Ectodermal cell (in vitro differentiated cells): ENCODE results near the gene ZNF235.
A peak's percentile ranks its signal among the peaks of the same experiment; 100 is the strongest.

Source experiments
- H3K27ac ChIP-seq: 2 replicates; pipeline ENCODE4 v1.7.0; 2013; ENCODE audit warnings: mild to moderate bottlenecking, low read depth, low read length; ENCODE audit not compliant: insufficient read depth, poor library complexity, severe bottlenecking
- H3K27me3 ChIP-seq: 2 replicates; pipeline ENCODE4 v1.7.0; 2013; ENCODE audit warnings: mild to moderate bottlenecking, low read length; ENCODE audit not compliant: insufficient read depth, control insufficient read depth, poor library complexity, severe bottlenecking
- H3K36me3 ChIP-seq: one replicate; pipeline ENCODE4 v1.7.0; 2013; ENCODE audit warnings: low read length; ENCODE audit not compliant: control insufficient read depth, insufficient read depth
- H3K4me1 ChIP-seq: one replicate; pipeline ENCODE4 v1.7.0; 2013; ENCODE audit warnings: low read length; ENCODE audit not compliant: control insufficient read depth, insufficient read depth
- H3K4me3 ChIP-seq: 2 replicates; pipeline ENCODE4 v1.7.0; 2013; ENCODE audit warnings: low read depth, low read length, control low read depth; ENCODE audit not compliant: insufficient read depth
- H3K9me3 ChIP-seq: 2 replicates; pipeline ENCODE4 v1.7.0; 2013; ENCODE audit warnings: mild to moderate bottlenecking, low read length, moderate library complexity; ENCODE audit not compliant: control insufficient read depth
- WGBS, 2 experiments: methylation state at CpG; one replicate each; pipeline ENCODE4 v1.1.7; 2013; ENCODE audit warnings: missing lambda C conversion rate in 2 of 2; 5-methylcytosine and 5-hydroxymethylcytosine counted together

ZNF235 gene

DNA sequence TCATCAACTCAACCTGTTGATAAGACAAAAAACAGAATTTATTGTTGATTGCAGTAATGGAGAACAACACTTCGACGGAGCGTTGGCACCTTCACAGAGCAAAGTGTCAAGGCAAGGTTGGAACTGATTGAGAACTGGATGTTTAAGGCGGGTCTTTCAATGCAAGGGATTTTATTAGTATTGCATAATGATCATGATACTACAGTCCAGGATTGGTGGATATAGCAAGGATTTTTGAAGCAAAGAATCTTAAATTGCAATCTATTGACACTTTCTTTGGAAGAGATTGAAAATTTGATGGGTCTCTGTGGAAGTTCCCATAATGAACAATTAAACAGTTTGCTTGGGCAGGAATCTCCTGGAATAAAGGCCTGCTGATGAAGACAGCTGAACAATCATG is 632 bp upstream of the ZNF235 start:
- no peaks in the 10 kb centered on the region for H3K36me3 ChIP-seq
- no peak overlapping the region for H3K4me3 ChIP-seq
- no peak overlapping the region for H3K27ac ChIP-seq
- H3K27me3 ChIP-seq, result no peaks in the 10 kb centered on the region
- no peaks in the 10 kb centered on the region for H3K9me3 ChIP-seq
- peaks cover 4% of the 10 kb centered on the region for H3K4me1 ChIP-seq
- WGBS, 2 experiments, result 90 to 95% methylated on average over 4 of the region's 4 CpGs

DNA sequence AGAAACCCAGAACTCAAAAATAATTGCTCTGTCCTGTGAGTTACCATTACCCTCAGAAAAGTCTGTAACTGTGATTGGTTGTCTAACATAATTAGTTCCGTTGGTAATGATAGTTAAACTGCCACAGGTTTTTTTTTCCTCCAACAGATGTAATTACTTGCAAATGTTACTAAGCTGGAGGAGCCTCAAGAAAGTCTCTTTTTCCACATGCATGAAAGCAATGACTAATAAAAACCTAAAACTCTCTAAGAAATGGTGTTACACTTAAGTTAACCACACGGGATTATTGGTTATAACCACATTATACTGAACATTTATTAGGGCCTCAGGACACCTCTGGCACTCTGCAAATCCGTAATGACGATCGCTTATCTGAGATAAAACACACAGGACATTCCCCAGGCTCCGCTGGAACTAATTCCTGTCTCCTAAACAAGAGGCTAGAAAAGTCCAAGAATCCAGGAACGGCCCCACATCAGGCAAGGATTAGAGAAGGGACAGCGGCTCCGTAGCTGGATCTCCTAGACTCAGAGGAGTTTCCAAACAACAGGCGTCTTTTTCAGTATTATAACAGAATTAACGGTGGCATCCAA is 753 bp downstream of the ZNF235 start:
- peak overlapping the region; percentile 86 for H3K4me3 ChIP-seq
- 8 to 10% methylated on average over 11 of the region's 11 CpGs for WGBS, 2 experiments
- no peak overlapping the region for H3K27ac ChIP-seq

DNA sequence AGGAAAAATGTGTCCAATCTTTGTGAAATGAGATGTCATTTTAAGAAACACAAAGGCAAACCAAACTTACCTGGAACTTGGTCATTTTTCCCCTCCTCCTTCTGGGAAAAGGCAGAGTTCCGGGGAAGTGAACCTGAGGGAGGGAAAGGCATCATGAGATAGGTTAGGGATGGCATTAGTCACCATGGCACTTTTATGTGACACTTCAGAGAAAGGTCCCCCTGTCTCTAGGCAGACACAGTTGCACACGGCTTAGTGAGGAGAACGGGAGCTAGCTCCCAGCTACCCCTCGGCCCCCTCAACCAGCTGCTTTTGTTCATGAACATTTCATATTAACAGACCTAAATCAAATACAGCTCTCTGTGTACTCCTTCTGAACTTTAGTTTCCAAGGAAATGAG is 1.5 kb downstream of the ZNF235 start:
- no peaks in the 10 kb centered on the region for H3K9me3 ChIP-seq

More for the DNA sequence above, 753 bp downstream of the ZNF235 start:
- no peaks in the 10 kb centered on the region for H3K27me3 ChIP-seq
- H3K4me1 ChIP-seq, result peaks cover 4% of the 10 kb centered on the region
- H3K9me3 ChIP-seq, result no peaks in the 10 kb centered on the region
- no peaks in the 10 kb centered on the region for H3K36me3 ChIP-seq

DNA sequence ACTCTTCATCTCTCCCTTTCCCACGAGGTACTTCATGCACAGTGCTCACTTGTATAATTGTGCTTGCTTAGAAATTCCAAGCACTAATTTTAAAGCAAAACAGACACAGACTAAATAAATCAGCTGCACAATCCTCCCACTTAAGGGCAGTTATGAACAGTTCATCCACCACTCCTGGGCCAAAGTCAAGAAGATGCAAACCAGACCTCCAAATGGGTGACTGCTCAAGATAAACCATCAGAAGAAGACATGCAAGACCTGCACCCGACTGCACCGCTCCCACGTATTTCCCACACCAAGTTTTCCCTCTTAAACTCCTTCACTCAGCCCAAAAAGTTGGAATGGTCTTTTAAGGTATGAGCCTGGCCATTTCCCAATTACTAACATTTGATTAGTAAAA is 19.9 kb downstream of the ZNF235 start:
- Histone ChIP-seq H3K4me1 (no peaks in the 10 kb centered on the region), H3K27me3 (no peaks in the 10 kb centered on the region), H3K36me3 (peaks cover 22% of the 10 kb centered on the region), H3K4me3 (no peak overlapping the region), H3K27ac (no peak overlapping the region), H3K9me3 (peaks cover 2% of the 10 kb centered on the region)
- 87 to 89% methylated on average over 4 of the region's 4 CpGs for WGBS, 2 experiments

More for the DNA sequence above, 1.5 kb downstream of the ZNF235 start:
- Histone ChIP-seq H3K27me3 (no peaks in the 10 kb centered on the region), H3K4me3 (peak overlapping the region; percentile 86), H3K36me3 (peaks cover 6% of the 10 kb centered on the region), H3K27ac (no peak overlapping the region), H3K4me1 (peaks cover 4% of the 10 kb centered on the region)
- 84 to 87% methylated on average over 3 to 4 of the region's 4 CpGs for WGBS, 2 experiments

DNA sequence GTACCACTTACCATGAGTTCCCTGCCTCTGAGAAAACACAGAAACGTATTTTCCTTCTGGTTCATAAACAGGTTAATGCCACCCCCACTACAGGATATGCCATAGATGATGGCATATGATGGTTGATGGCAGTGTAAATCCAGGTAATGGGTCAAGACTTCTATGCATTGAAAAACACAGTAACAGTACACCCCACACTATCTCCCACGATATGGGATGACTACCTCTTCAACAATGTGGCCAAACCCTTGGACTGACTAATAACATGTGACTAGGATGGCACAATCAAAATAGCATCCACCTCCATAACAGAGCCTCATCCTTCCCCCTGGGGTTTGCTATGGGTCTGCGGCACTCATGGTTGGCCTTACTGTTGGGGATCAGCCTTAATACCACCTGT is 22.0 kb downstream of the ZNF235 start:
- Histone ChIP-seq H3K4me3 (no peak overlapping the region), H3K27ac (no peak overlapping the region), H3K36me3 (peaks cover 10% of the 10 kb centered on the region), H3K9me3 (peaks cover 5% of the 10 kb centered on the region), H3K4me1 (no peaks in the 10 kb centered on the region), H3K27me3 (no peaks in the 10 kb centered on the region)
- WGBS, 2 experiments, result 95 to 97% methylated on average over 3 of the region's 3 CpGs

DNA sequence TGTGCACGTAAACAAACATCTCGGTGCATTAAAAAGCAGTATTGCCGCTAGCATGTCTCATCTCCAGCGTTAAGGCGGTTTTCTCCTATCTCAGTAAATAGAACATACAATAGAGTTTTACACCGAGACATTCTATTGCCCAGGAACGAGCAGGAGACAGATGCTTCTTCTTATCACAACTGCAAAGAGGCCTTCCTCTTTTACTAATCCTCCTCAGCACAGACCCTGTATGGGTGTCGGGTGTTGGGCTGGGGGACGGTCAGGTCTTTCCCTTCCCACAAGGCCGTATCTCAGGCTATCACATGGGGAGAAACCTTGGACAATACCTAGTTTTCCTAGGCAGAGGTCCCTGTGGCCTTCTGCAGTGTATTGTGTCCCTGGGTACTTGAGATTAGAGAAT is 23.9 kb downstream of the ZNF235 start:
- no peaks in the 10 kb centered on the region for H3K27me3 ChIP-seq
- no peak overlapping the region for H3K27ac ChIP-seq
- H3K9me3 ChIP-seq, result peaks cover 8% of the 10 kb centered on the region
- H3K4me3 ChIP-seq, result no peak overlapping the region
- no peaks in the 10 kb centered on the region for H3K4me1 ChIP-seq
- 92 to 94% methylated on average over 10 of the region's 10 CpGs for WGBS, 2 experiments
- no peaks in the 10 kb centered on the region for H3K36me3 ChIP-seq

DNA sequence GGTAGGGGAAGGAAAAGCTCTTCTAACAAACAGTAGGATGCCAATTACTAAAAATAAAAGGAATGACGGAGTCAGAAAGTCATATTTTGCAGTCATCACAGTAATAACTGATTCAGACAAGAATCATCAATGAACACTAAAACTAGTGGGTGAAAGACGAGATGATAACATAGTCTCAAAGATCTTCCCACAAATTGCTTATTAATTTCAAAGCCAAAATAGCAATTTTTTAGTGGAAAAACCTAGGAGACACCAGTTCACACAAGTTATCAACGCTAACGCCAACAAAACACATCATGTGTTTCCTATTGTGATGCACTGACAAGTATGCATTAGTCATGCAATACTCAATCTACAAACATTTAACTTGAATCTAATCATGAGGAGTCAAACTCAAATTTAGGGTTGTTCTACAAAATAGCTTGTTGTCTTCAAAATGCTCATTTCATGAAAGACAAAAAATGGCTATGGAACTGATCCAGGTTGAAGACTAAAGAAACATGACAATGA is 26.6 kb downstream of the ZNF235 start:
- Histone ChIP-seq H3K27me3 (no peaks in the 10 kb centered on the region), H3K4me3 (no peak overlapping the region), H3K9me3 (peaks cover 11% of the 10 kb centered on the region), H3K36me3 (no peaks in the 10 kb centered on the region), H3K27ac (no peak overlapping the region), H3K4me1 (no peaks in the 10 kb centered on the region)
- WGBS, 2 experiments, result 95 to 96% methylated on average over 4 of the region's 4 CpGs

DNA sequence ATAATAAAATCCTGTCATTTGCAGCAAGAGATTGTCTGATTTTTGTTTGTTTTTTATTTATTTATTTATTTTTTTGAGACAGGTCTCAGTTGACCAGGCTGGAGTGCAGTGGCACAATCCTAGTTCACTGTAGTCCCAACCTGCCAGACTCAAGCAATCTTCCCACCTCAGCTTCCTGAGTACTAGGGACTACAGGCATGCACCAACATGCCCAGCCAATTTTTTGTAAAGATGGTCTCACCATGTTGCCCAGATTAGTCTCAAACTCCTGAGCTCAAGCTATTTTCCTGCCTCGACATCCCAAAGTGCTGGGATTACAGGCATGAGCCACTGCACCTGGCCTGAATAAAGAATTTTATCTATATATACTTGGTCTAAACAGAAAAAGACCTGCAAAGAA is 27.5 kb downstream of the ZNF235 start:
- no peaks in the 10 kb centered on the region for H3K36me3 ChIP-seq
- H3K4me3 ChIP-seq, result no peak overlapping the region
- H3K4me1 ChIP-seq, result no peaks in the 10 kb centered on the region
- peaks cover 9% of the 10 kb centered on the region for H3K9me3 ChIP-seq
- no peak overlapping the region for H3K27ac ChIP-seq
- 100% methylated on average over 1 of the region's 1 CpG for WGBS, 2 experiments
- no peaks in the 10 kb centered on the region for H3K27me3 ChIP-seq

DNA sequence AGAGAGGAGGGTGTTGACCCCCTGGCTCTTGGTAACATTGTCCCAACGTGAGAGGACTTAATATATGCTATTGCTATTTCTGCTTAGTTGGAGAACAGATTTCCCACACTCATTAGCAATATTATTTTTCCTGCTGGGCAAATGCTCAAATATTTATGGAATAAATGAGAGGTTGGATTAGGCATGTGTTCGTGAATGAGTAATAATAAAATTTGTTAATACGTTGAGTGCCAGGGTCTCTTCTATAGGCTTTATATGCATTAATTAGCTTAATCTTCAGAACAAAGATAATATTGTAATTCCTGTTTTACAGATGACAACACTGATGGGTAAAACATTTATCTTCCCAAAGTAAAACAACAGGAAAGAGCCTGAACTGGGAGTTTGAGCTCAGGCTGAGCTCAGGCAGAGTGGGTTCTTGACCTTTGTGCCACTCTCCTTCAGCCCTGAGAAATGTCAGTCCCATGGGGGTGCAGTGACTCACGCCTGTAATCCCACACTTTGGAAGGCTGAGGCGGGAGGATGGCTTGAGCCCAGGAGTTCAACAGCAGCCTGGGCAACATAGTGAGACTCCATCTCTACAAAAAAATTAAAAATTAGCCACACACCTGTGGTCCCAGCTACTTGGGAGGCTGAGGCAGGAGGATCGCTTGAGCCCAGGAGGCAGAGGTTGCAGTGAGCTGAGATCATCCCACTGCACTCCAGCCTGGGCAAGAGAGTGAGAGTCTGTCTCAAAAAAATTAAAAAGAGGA is 44.0 kb downstream of the ZNF235 start:
- no peaks in the 10 kb centered on the region for H3K27me3 ChIP-seq

DNA sequence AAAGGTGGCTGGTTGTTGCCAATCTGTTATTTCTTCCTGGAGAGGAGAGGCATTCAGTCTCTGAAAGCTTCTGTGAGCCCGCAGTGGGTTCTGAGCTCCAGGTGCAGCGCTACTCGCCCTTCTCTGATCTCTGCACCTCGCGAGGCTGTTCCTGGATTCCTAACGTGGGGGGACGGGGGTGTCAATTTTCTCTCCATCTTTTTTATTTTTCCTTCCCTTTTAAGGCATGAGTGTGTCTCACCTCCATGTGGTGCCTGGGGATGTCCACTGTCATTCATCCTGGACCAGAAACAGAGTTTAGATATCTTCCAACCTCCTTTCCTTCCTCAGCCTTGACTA is 44.5 kb downstream of the ZNF235 start:
- H3K27me3 ChIP-seq, result no peaks in the 10 kb centered on the region
- H3K9me3 ChIP-seq, result no peaks in the 10 kb centered on the region
- H3K4me1 ChIP-seq, result no peaks in the 10 kb centered on the region
- H3K4me3 ChIP-seq, result peak overlapping the region; percentile 24
- H3K36me3 ChIP-seq, result no peaks in the 10 kb centered on the region
- no peak overlapping the region for H3K27ac ChIP-seq
- WGBS, 2 experiments, result 49 to 52% methylated on average over 7 of the region's 7 CpGs

More for the DNA sequence above, 44.0 kb downstream of the ZNF235 start:
- H3K36me3 ChIP-seq, result no peaks in the 10 kb centered on the region
- 90 to 96% methylated on average over 4 to 5 of the region's 6 CpGs for WGBS, 2 experiments
- H3K9me3 ChIP-seq, result no peaks in the 10 kb centered on the region
- H3K4me3 ChIP-seq, result no peak overlapping the region
- H3K27ac ChIP-seq, result no peak overlapping the region
- no peaks in the 10 kb centered on the region for H3K4me1 ChIP-seq
